ENCODE results near the gene AGAP1. TPM values are rescaled to one million over a fixed set of nuclear protein-coding genes. Genes with fewer than 3 reads are reported as not detected.

AGAP1 gene
- total RNA-seq, 1 donor from 2014 or later, result 39.4 TPM

DNA sequence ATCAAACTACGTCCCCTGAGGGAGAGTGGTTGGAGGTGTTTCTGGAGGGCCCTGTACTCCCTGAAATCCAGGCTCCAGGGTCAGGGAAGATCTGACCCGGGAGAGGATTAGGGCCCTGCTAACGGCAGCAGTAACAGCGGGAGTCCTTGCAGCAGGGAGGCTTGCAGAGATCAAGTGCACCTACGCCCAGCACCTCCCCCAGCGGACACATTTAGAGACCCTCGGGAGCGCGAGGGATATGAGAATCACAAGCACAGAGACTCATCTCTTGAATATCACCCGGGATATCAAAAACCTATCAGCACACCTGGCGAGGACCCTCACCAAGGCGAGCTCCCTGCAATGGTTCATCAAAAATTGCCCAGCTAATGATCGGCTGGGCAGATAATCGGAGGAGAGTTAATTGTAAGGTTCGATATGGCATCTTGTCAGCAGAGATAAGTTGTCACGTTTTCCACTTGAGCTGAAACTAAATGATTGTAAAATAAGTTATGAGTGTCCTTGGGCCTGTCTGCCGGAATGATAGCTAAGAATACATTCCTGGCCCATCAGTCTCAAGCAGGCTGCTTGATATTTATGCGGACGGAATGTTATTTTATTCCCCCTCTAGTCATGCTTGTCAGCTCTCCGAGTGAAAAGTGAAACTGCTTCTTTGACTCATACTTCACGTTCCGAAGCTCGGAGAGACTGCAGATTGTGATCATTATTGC, 464.5 kb downstream of the AGAP1 start:
- no peak for TF ChIP-seq EZH2 (IDR thresholded peaks at IDR 0.05; ENCODE audit: insufficient read depth, low read length)
- TF ChIP-seq, protein P1, sequence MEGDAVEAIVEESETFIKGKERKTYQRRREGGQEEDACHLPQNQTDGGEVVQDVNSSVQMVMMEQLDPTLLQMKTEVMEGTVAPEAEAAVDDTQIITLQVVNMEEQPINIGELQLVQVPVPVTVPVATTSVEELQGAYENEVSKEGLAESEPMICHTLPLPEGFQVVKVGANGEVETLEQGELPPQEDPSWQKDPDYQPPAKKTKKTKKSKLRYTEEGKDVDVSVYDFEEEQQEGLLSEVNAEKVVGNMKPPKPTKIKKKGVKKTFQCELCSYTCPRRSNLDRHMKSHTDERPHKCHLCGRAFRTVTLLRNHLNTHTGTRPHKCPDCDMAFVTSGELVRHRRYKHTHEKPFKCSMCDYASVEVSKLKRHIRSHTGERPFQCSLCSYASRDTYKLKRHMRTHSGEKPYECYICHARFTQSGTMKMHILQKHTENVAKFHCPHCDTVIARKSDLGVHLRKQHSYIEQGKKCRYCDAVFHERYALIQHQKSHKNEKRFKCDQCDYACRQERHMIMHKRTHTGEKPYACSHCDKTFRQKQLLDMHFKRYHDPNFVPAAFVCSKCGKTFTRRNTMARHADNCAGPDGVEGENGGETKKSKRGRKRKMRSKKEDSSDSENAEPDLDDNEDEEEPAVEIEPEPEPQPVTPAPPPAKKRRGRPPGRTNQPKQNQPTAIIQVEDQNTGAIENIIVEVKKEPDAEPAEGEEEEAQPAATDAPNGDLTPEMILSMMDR (IDR thresholded peaks at IDR 0.05; ENCODE audit: insufficient read depth, low read depth, low read length), result no peak
- peak overlapping the region; percentile 81 for H3K4me2 ChIP-seq (ENCODE audit: low read length)
- no peaks in the 10 kb centered on the region for H4K20me1 ChIP-seq (ENCODE audit: insufficient read depth, low read length)
- peak overlapping the region; percentile 46 for H3K9ac ChIP-seq (ENCODE audit: low read length)
- H3K4me1 Mint-ChIP-seq (ENCODE audit: low read depth, unreplicated experiment), result no peaks in the 10 kb centered on the region
- H3K4me3 Mint-ChIP-seq (ENCODE audit: unreplicated experiment), result no peak overlapping the region
- H2AFZ ChIP-seq (ENCODE audit: low read depth, low read length), result no peak overlapping the region
- H3K27me3 ChIP-seq (ENCODE audit: insufficient read depth, low read length), result no peaks in the 10 kb centered on the region
- DNase-seq (ENCODE audit: low read depth), result peak; percentile 5
- H3K36me3 ChIP-seq (ENCODE audit: insufficient read depth, low read length), result no peaks in the 10 kb centered on the region
- peaks cover 10% of the 10 kb centered on the region for H3K36me3 Mint-ChIP-seq (ENCODE audit: low read depth, unreplicated experiment)
- no peaks in the 10 kb centered on the region for H3K9me3 Mint-ChIP-seq (ENCODE audit: unreplicated experiment)
- no peak for FAIRE-seq
- no peak overlapping the region for H3K27ac Mint-ChIP-seq (ENCODE audit: unreplicated experiment)
- H3K4me1 ChIP-seq (ENCODE audit: insufficient read depth, low read length), result no peaks in the 10 kb centered on the region
- no peaks in the 10 kb centered on the region for H3K79me2 ChIP-seq (ENCODE audit: insufficient read depth, low read length)
- H3K4me3 ChIP-seq (ENCODE audit: insufficient read depth, low read depth, low read length), result peak overlapping the region; percentile 42
- no peaks in the 10 kb centered on the region for H3K27me3 Mint-ChIP-seq (ENCODE audit: low read depth, unreplicated experiment)
- no peak overlapping the region for H3K27ac ChIP-seq (ENCODE audit: low read depth, low read length)
- H3K9me3 ChIP-seq (ENCODE audit: insufficient read depth, low read depth, low read length), result no peaks in the 10 kb centered on the region

DNA sequence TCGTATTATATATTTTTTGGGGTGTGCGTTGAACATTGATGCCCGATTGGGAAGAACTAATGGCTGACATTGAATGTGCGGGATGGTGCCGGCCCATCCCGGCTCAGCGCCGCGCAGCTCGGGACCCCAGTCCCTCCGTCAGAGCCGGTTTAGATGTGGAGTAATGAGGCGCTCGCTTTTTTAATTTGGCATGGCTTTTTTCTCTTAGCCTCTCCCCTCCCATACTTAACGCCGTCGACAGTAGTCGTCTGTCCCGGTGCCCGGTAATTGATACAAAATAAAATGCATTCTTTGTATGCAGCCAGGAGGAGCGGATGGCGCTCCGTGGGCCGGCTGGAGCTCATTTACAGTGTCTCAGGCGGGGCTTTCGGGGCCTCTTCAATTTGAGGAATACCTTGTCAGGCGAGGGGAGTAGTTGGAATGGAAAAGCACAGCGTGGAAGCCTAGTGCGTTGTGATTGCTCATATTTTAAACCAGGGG, 465.1 kb downstream of the AGAP1 start:
- Histone ChIP-seq H3K27ac (ENCODE audit: low read depth, low read length) (no peak overlapping the region), H3K9me3 (ENCODE audit: insufficient read depth, low read depth, low read length) (no peaks in the 10 kb centered on the region), H3K4me2 (ENCODE audit: low read length) (peak overlapping the region; percentile 81), H3K9ac (ENCODE audit: low read length) (peak overlapping the region; percentile 46), H3K36me3 (ENCODE audit: insufficient read depth, low read length) (no peaks in the 10 kb centered on the region), H3K27me3 (ENCODE audit: insufficient read depth, low read length) (no peaks in the 10 kb centered on the region), H3K79me2 (ENCODE audit: insufficient read depth, low read length) (no peaks in the 10 kb centered on the region), H4K20me1 (ENCODE audit: insufficient read depth, low read length) (no peaks in the 10 kb centered on the region), H3K4me1 (ENCODE audit: insufficient read depth, low read length) (no peaks in the 10 kb centered on the region), H3K4me3 (ENCODE audit: insufficient read depth, low read depth, low read length) (peak overlapping the region; percentile 42), H2AFZ (ENCODE audit: low read depth, low read length) (no peak overlapping the region)
- Mint-ChIP-seq H3K9me3 (ENCODE audit: unreplicated experiment) (no peaks in the 10 kb centered on the region), H3K4me1 (ENCODE audit: low read depth, unreplicated experiment) (no peaks in the 10 kb centered on the region), H3K4me3 (ENCODE audit: unreplicated experiment) (peak overlapping the region; percentile 40), H3K27me3 (ENCODE audit: low read depth, unreplicated experiment) (no peaks in the 10 kb centered on the region), H3K36me3 (ENCODE audit: low read depth, unreplicated experiment) (peaks cover 12% of the 10 kb centered on the region), H3K27ac (ENCODE audit: unreplicated experiment) (no peak overlapping the region)
- no peak for FAIRE-seq
- no peak for DNase-seq (ENCODE audit: low read depth)
- TF ChIP-seq EZH2 (IDR thresholded peaks at IDR 0.05; ENCODE audit: insufficient read depth, low read length), result no peak
- TF ChIP-seq, protein P1 (IDR thresholded peaks at IDR 0.05; ENCODE audit: insufficient read depth, low read depth, low read length), result no peak
